Endothelial cell of umbilical vein (primary cell): Measurements from ENCODE around the gene MCUR1.

Source experiments
- CTCF ChIP-seq, 2 donors: IDR thresholded peaks; 1 replicate in 1 of 2; 2 replicates in 1 of 2; pipeline ENCODE4 v1.5.1; 2011; ENCODE audit warnings: low read length in 2 of 2, mild to moderate bottlenecking in 2 of 2, moderate library complexity in 2 of 2, control low read depth in 1 of 2, inconsistent platforms in 1 of 2, low read depth in 1 of 2; ENCODE audit not compliant: insufficient read depth in 1 of 2; ENCODE audit errors: extremely low read depth in 1 of 2
- POLR2A ChIP-seq: IDR thresholded peaks from 2 replicates; pipeline ENCODE4 v1.6.1; 2012; ENCODE audit warnings: low read depth, mild to moderate bottlenecking, control low read depth, low read length

- TF ChIP-seq CTCF (IDR thresholded peaks at IDR 0.05; ENCODE audit: extremely low read depth in 1 of 2, insufficient read depth in 1 of 2, low read depth in 1 of 2, low read length in 2 of 2), result no peak
- no peak for TF ChIP-seq POLR2A
These were observed 49.4 kb downstream of the MCUR1 start for GRCh38 chr6:13764996-13765395.
